Muscle of leg (tissue), 11 donors: ENCODE results near the gene DUSP11. TPM values are rescaled to one million over a fixed set of nuclear protein-coding genes. Genes with fewer than 3 reads are reported as not detected.
"Not testable (repeated sequence)": the region's sequence is repeated elsewhere in the genome, so short reads cannot be mapped to it uniquely, and the experiment has no call there.

Source experiments
- DNase-seq: peaks from one replicate; pipeline ENCODE4 v3.0.0; 2013
- H3K27ac ChIP-seq: one replicate; pipeline ENCODE4 v1.5.1; 2013; ENCODE audit warnings: mild to moderate bottlenecking, low read length, control low read depth
- H3K27me3 ChIP-seq: one replicate; pipeline ENCODE4 v1.6.1; 2013; ENCODE audit warnings: low read length; ENCODE audit not compliant: control insufficient read depth, insufficient read depth
- H3K36me3 ChIP-seq: one replicate; pipeline ENCODE4 v1.6.1; 2013; ENCODE audit warnings: low read length; ENCODE audit not compliant: control insufficient read depth, insufficient read depth
- H3K4me1 ChIP-seq: one replicate; pipeline ENCODE4 v1.6.1; 2013; ENCODE audit warnings: low read length; ENCODE audit not compliant: control insufficient read depth, insufficient read depth
- H3K4me3 ChIP-seq: one replicate; pipeline ENCODE4 v1.5.1; 2013; ENCODE audit warnings: low read length, control low read depth
- H3K9me3 ChIP-seq: replicated peaks from 2 replicates; pipeline ENCODE4 v1.6.1; 2013; ENCODE audit warnings: low read depth, low read length; ENCODE audit not compliant: control insufficient read depth
- WGBS: methylation state at CpG from one replicate; pipeline ENCODE4 v1.1.5; 2013; ENCODE audit warnings: missing lambda C conversion rate; ENCODE audit not compliant: insufficient coverage; 5-methylcytosine and 5-hydroxymethylcytosine counted together
- polyA plus RNA-seq, 8 donors: library from polyadenylated mRNA; unstranded; fragments of 120-200 nt; gene quantifications; one replicate each; pipeline versions ENCODE4 v1.2.1 to v1.2.3, GENCODE V29; 2013; ENCODE audit warnings: inconsistent platforms in 1 of 8, low replicate concordance in 1 of 8; ENCODE audit not compliant: insufficient read length in 8 of 8, insufficient read depth in 1 of 8
- total RNA-seq: library from RNA; stranded (reverse); fragments of 120-200 nt; gene quantifications from one replicate; pipeline ENCODE4 v1.2.4, GENCODE V29; 2013

DUSP11 gene
- total and polyA plus RNA-seq, 9 donors, result 15.1 to 21.9 (median 18.6) TPM

GRCh38 chr2:73776869-73777519, 2.9 kb downstream of the DUSP11 start:
- no peaks in the 10 kb centered on the region for H3K9me3 ChIP-seq
- H3K27me3 ChIP-seq, result no peaks in the 10 kb centered on the region
- H3K27ac ChIP-seq, result no peak overlapping the region
- peaks cover 19% of the 10 kb centered on the region for H3K36me3 ChIP-seq
- no peak overlapping the region for H3K4me3 ChIP-seq
- WGBS, result 100% methylated on average over 1 of the region's 8 CpGs
- peaks cover 7% of the 10 kb centered on the region for H3K4me1 ChIP-seq
- no peak for DNase-seq

- DNase-seq, result no peak
- no peak overlapping the region for H3K27ac ChIP-seq
- H3K4me1 ChIP-seq, result peaks cover 7% of the 10 kb centered on the region
- peaks cover 19% of the 10 kb centered on the region for H3K36me3 ChIP-seq
- H3K27me3 ChIP-seq, result no peaks in the 10 kb centered on the region
- no peaks in the 10 kb centered on the region for H3K9me3 ChIP-seq
- no CpG with 5 or more reads among the region's 4 CpGs for WGBS
- no peak overlapping the region for H3K4me3 ChIP-seq
Observed at GRCh38 chr2:73776381-73776780, 3.5 kb downstream of the DUSP11 start.

- Histone ChIP-seq H3K36me3 (peaks cover 32% of the 10 kb centered on the region), H3K4me3 (no peak overlapping the region)
Observed at GRCh38 chr2:73772819-73773218, 7.1 kb downstream of the DUSP11 start.

GRCh38 chr2:73770725-73771124, 9.2 kb downstream of the DUSP11 start:
- H3K36me3 ChIP-seq, result peaks cover 32% of the 10 kb centered on the region
- WGBS, result 85% methylated on average over 3 of the region's 3 CpGs

More at GRCh38 chr2:73772819-73773218, 7.1 kb downstream of the DUSP11 start:
- Histone ChIP-seq H3K9me3 (no peaks in the 10 kb centered on the region), H3K4me1 (no peaks in the 10 kb centered on the region), H3K27me3 (no peaks in the 10 kb centered on the region), H3K27ac (no peak overlapping the region)
- DNase-seq, result no peak

GRCh38 chr2:73766994-73767393, 12.9 kb downstream of the DUSP11 start:
- no peaks in the 10 kb centered on the region for H3K27me3 ChIP-seq
- H3K36me3 ChIP-seq, result peaks cover 41% of the 10 kb centered on the region
- no peak overlapping the region for H3K27ac ChIP-seq
- no peaks in the 10 kb centered on the region for H3K4me1 ChIP-seq
- no CpG with 5 or more reads among the region's 4 CpGs for WGBS
- H3K4me3 ChIP-seq, result no peak overlapping the region
- no peaks in the 10 kb centered on the region for H3K9me3 ChIP-seq
- DNase-seq, result no peak

More at GRCh38 chr2:73770725-73771124, 9.2 kb downstream of the DUSP11 start:
- Histone ChIP-seq H3K4me3 (no peak overlapping the region), H3K27ac (no peak overlapping the region), H3K9me3 (no peaks in the 10 kb centered on the region), H3K27me3 (no peaks in the 10 kb centered on the region), H3K4me1 (no peaks in the 10 kb centered on the region)
- DNase-seq, result no peak

- Histone ChIP-seq H3K9me3 (no peaks in the 10 kb centered on the region), H3K36me3 (peaks cover 42% of the 10 kb centered on the region), H3K4me3 (no peak overlapping the region), H3K27ac (no peak overlapping the region), H3K27me3 (no peaks in the 10 kb centered on the region), H3K4me1 (no peaks in the 10 kb centered on the region)
- DNase-seq, result no peak
- WGBS, result 100% methylated on average over 1 of the region's 1 CpG
Observed at GRCh38 chr2:73766349-73766748, 13.6 kb downstream of the DUSP11 start.

GRCh38 chr2:73764945-73765344, 15.0 kb downstream of the DUSP11 start:
- Histone ChIP-seq H3K27ac (no peak overlapping the region), H3K36me3 (peaks cover 49% of the 10 kb centered on the region), H3K27me3 (no peaks in the 10 kb centered on the region), H3K4me1 (no peaks in the 10 kb centered on the region), H3K4me3 (no peak overlapping the region), H3K9me3 (no peaks in the 10 kb centered on the region)
- no CpG with 5 or more reads among the region's 1 CpG for WGBS
- no peak for DNase-seq

- Histone ChIP-seq H3K27me3 (no peaks in the 10 kb centered on the region), H3K36me3 (peaks cover 43% of the 10 kb centered on the region), H3K4me1 (peaks cover 3% of the 10 kb centered on the region), H3K27ac (no peak overlapping the region), H3K9me3 (no peaks in the 10 kb centered on the region), H3K4me3 (no peak overlapping the region)
- no peak for DNase-seq
- WGBS, result no CpG with 5 or more reads among the region's 1 CpG
Observed at GRCh38 chr2:73762571-73762970, 17.3 kb downstream of the DUSP11 start.

GRCh38 chr2:73759904-73760303, 20.0 kb downstream of the DUSP11 start:
- H3K36me3 ChIP-seq, result peaks cover 41% of the 10 kb centered on the region
- no CpG with 5 or more reads among the region's 2 CpGs for WGBS
- H3K9me3 ChIP-seq, result no peaks in the 10 kb centered on the region
- no peak overlapping the region for H3K4me3 ChIP-seq
- H3K27me3 ChIP-seq, result no peaks in the 10 kb centered on the region
- H3K4me1 ChIP-seq, result peaks cover 3% of the 10 kb centered on the region
- H3K27ac ChIP-seq, result no peak overlapping the region
- DNase-seq, result no peak

GRCh38 chr2:73759285-73759764, 20.6 kb downstream of the DUSP11 start:
- Histone ChIP-seq H3K4me3 (no peak overlapping the region), H3K36me3 (peaks cover 39% of the 10 kb centered on the region), H3K4me1 (peaks cover 3% of the 10 kb centered on the region), H3K9me3 (no peaks in the 10 kb centered on the region), H3K27me3 (no peaks in the 10 kb centered on the region), H3K27ac (no peak overlapping the region)
- WGBS, result 22% methylated on average over 1 of the region's 3 CpGs
- peak; percentile 36 for DNase-seq

GRCh38 chr2:73754332-73754731, 25.6 kb downstream of the DUSP11 start:
- not testable (repeated sequence) for H3K27ac ChIP-seq, H3K4me1 ChIP-seq, H3K4me3 ChIP-seq, DNase-seq, H3K9me3 ChIP-seq, H3K27me3 ChIP-seq
- 93% methylated on average over 7 of the region's 7 CpGs for WGBS
- H3K36me3 ChIP-seq, result peaks cover 38% of the 10 kb centered on the region
